Measurements from ENCODE around the gene PSMC1. TPM values are rescaled to one million over a fixed set of nuclear protein-coding genes. Genes with fewer than 3 reads are reported as not detected.
"Not testable (repeated sequence)": the region's sequence is repeated elsewhere in the genome, so short reads cannot be mapped to it uniquely, and the experiment has no call there.

Gene PSMC1
- 120 and 154 TPM in 2 replicates for total RNA-seq (ENCODE audit: low replicate concordance)

DNA sequence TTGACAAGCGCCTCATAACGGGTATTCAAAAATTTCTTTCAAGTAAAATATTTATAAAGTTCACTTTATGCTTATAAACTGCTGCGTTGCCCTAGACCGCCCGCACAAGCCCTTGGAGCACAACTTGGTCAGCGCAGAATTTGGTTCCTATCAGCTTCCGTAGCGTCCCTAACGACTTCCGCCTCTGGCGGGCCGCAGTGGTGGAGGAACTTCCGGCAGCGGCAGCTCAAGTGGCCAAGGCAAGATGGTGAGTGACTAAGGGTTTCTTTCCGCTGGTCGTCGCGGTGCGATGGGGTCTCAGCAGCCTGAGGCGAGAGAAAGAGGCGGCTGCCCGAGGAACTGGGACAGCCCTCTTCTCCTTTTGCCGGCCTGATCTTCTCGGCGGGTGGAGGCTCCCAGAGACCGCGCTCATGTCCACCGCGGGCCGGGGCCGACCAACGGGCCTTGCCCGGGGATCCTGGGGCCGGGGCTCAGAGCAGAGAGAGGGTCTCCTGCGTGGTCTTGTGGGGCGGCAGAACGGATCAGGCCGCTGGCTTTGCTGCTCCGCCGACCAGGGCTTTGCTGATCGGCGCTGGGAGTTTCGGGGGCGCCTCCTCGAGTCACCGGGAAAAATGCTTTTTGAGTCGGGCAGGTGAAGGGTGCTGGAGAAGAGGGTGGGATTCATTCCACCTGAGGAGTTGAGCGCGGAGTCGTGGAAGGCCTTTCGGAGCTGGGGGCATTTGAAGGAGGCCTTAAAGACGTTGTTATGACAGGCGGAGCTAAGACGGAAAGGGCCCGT is at the start of gene PSMC1:
PSMC1 (plus strand) TSS at position 200 of the 778 bp plus-strand sequence; CDS start at position 245, 45 bp downstream.
- TF ChIP-seq, protein P1, sequence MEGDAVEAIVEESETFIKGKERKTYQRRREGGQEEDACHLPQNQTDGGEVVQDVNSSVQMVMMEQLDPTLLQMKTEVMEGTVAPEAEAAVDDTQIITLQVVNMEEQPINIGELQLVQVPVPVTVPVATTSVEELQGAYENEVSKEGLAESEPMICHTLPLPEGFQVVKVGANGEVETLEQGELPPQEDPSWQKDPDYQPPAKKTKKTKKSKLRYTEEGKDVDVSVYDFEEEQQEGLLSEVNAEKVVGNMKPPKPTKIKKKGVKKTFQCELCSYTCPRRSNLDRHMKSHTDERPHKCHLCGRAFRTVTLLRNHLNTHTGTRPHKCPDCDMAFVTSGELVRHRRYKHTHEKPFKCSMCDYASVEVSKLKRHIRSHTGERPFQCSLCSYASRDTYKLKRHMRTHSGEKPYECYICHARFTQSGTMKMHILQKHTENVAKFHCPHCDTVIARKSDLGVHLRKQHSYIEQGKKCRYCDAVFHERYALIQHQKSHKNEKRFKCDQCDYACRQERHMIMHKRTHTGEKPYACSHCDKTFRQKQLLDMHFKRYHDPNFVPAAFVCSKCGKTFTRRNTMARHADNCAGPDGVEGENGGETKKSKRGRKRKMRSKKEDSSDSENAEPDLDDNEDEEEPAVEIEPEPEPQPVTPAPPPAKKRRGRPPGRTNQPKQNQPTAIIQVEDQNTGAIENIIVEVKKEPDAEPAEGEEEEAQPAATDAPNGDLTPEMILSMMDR (IDR thresholded peaks at IDR 0.05; ENCODE audit: insufficient read depth, low read length) = no peak
- peak within 1 kb of the TSS; percentile 73 for H3K4me3 ChIP-seq (ENCODE audit: low read depth, low read length)

DNA sequence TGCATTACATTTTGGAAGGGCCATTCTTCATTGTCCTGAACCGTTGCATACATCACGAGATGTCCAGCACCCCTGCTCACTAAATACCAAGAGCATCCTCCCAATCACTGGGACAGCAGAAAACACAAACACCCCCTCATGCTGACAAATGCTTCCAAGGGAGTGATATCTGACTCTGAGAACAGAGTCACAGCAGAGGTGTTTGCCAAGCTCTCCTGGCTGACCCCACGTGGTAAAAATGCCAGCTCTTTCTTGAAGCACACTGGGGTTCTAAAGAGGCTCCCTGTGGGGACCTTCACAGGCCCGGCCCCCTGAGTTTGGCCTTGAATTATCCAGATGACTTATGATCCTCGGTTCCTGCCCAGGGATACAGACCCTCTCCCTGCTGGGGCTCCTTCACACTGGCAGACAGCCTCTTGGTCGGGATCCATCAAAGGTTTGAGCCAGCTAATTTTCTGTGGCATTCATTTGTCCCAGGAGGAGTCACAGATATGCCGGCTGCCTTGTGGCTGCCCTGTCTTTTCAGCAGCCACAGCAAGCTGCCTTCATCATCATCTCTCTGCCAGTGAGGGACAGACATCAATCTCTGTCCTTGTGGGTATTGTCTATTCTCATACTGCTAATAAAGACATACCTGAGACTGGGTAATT is 43.1 kb upstream of the PSMC1 start:
- no peak for DNase-seq (ENCODE audit: low read depth)
- TF ChIP-seq, protein P1 (IDR thresholded peaks at IDR 0.05; ENCODE audit: insufficient read depth, low read length) = no peak

More for the DNA sequence above, at the start of gene PSMC1:
- peak; percentile 96 for DNase-seq (ENCODE audit: low read depth)

DNA sequence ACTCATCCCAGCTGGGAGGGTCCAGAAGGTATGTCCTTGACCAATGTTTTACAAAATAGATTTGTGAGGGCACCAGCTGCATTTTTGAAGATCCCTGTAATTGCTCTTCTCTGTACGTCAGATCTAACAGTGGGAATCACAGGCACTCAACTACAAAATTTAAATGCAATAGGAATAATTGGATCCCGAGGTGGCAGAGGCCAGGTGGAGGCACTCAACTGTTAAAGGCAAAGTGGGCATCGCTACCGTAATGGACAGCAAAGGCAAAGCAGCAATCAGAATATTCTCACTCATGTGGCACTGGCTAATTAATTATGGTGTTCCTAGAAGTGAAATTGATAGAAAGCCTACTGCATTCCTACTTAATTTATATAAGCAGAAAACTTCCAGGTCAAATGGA is 27.9 kb upstream of the PSMC1 start:
- no peak overlapping the region for H3K4me3 ChIP-seq (ENCODE audit: low read depth, low read length)
- TF ChIP-seq, protein P1 (IDR thresholded peaks at IDR 0.05; ENCODE audit: insufficient read depth, low read length) = no peak
- no peak for DNase-seq (ENCODE audit: low read depth)

More for the DNA sequence above, 43.1 kb upstream of the PSMC1 start:
- no peak overlapping the region for H3K4me3 ChIP-seq (ENCODE audit: low read depth, low read length)

DNA sequence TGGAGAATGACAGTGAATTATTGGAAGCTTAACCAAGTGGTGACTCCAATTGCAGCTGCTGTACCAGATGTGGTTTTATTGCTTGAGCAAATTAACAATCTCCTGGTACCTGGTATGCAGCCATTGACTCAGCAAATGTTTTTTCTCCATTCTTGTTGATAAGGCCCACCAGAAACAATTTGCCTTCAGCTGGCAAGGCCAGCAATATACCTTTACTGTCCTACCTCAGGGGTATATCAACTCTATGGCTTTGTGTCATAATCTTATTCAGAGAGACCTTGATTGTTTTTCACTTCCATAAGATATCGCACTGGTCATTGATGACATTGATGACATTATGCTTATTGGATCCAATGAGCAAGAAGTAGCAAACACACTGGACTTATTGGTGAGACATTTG is 26.4 kb upstream of the PSMC1 start:
- H3K4me3 ChIP-seq (ENCODE audit: low read depth, low read length); DNase-seq (ENCODE audit: low read depth): not testable (repeated sequence)

DNA sequence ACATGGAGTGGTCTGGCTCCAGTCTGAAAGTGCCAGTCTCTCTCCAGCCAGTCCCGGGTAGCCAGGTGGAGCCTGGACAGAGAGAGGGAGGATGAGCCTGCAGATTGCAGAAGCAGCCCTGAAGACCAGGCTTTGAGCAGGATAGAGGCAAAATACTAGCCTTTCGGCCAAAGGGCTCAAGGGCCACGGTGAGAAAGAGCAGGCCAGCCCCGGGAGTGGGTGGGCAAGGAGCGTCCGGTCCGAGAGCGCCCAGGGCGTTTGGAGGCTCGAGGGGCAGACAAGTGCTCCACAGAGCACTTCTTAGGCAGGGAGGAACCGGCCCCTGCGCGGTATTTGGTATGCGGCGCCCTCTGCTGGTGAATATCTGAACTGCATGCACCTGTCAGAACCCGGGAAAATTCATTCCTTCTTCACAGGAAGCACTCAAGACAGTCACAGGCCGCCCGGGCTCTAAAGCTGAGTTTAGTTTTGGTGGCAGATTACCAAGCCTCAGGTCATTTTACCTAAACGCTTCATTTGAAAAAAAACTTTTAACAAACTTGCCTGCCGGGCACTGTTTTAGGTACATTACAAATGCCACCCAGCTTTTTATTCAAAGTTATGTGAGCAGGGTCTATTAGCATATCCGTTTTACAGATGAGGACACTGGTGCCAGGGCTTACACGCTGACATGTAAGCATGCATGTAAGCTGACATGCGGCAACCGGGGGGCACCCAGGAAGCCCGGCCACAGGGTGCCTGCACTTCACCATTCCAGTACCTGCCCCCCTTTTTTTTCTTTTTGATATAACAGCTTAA is 21.0 kb upstream of the PSMC1 start:
- DNase-seq (ENCODE audit: low read depth) = peak; percentile 62
- H3K4me3 ChIP-seq (ENCODE audit: low read depth, low read length) = no peak overlapping the region
- TF ChIP-seq, protein P1 (IDR thresholded peaks at IDR 0.05; ENCODE audit: insufficient read depth, low read length) = peak; percentile 91

DNA sequence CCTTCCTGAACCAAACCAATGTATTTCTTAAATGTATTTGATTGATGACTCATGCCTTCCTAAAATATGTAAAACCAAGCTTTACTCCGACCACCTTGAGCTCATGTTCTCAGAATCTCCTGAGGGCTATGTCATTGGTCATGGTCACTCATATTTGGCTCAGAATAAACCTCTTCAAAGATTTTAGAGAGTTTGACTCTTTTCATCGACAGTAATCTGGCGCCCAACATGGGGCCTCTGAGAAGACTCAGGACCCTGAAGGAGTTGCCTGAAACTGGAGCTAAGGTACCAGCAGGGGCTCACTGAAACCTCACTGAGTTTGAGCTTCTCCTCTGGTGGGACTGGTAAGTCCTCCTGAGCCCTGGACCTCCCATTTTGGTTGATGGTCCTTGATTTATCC is 17.2 kb upstream of the PSMC1 start:
- TF ChIP-seq, protein P1 (IDR thresholded peaks at IDR 0.05; ENCODE audit: insufficient read depth, low read length) = no peak
- DNase-seq (ENCODE audit: low read depth) = peak; percentile 11
- no peak overlapping the region for H3K4me3 ChIP-seq (ENCODE audit: low read depth, low read length)

DNA sequence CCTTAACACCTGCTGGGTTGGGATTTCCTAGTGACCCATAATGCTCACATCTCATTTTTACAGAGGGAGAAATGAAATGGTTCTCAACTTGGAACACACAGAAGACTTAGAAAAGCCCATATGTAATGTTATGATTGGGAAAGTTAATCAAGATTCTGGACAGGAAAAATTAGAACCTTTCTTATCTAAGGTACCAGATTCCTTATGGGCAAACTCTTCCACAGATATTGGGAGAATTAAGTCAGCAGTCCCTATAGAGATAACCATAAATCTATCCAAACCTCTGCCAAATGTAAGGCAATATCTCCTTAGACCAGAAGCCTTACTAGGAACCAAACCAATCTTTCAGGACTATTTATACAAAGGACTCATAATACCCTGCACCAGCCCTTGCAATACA is 13.9 kb upstream of the PSMC1 start:
- TF ChIP-seq, protein P1 (IDR thresholded peaks at IDR 0.05; ENCODE audit: insufficient read depth, low read length) = no peak
- DNase-seq (ENCODE audit: low read depth) = no peak
- no peak overlapping the region for H3K4me3 ChIP-seq (ENCODE audit: low read depth, low read length)

Data from fibroblast of the aortic adventitia (primary cell).